OCI-M2 (cell line): ENCODE measurements around the gene MRPL49.
A peak's percentile ranks its signal among the peaks of the same experiment; 100 is the strongest.

Experiments
- DNase-seq: peaks from one replicate; lab custom pipeline; 2025; ENCODE audit not compliant: unreplicated experiment; lab: John Stamatoyannopoulos, UW

MRPL49 gene

GRCh38 chr11:65102142-65103095 lies 19.7 kb upstream of the MRPL49 start:
- DNase-seq, result no peak

GRCh38 chr11:65103476-65103875 lies 18.6 kb upstream of the MRPL49 start:
- DNase-seq, result no peak

GRCh38 chr11:65104628-65105027 lies 17.5 kb upstream of the MRPL49 start:
- no peak for DNase-seq

GRCh38 chr11:65107078-65107477 lies 15.0 kb upstream of the MRPL49 start:
- no peak for DNase-seq

GRCh38 chr11:65107751-65108468 lies 14.2 kb upstream of the MRPL49 start:
- DNase-seq, result no peak

GRCh38 chr11:65108469-65109123 lies 13.5 kb upstream of the MRPL49 start:
- DNase-seq, result no peak

- no peak for DNase-seq
Measured at GRCh38 chr11:65109231-65110198, 12.6 kb upstream of the MRPL49 start.

- DNase-seq, result peak; percentile 52
Measured at GRCh38 chr11:65110354-65110861, 11.7 kb upstream of the MRPL49 start.

- DNase-seq, result no peak
Measured at GRCh38 chr11:65111159-65111743, 10.9 kb upstream of the MRPL49 start.

GRCh38 chr11:65111744-65112545 lies 10.2 kb upstream of the MRPL49 start, which contains the start of gene TM7SF2:
TM7SF2 (plus strand) TSS chr11:65111872; CDS start chr11:65112016, 144 bp downstream.
- DNase-seq, result no peak

GRCh38 chr11:65112546-65113360 lies 9.4 kb upstream of the MRPL49 start:
- DNase-seq, result no peak

- no peak for DNase-seq
Measured at GRCh38 chr11:65113361-65113756, 8.8 kb upstream of the MRPL49 start.

- DNase-seq, result no peak
Measured at GRCh38 chr11:65113839-65114238, 8.3 kb upstream of the MRPL49 start.

GRCh38 chr11:65114538-65115171 lies 7.5 kb upstream of the MRPL49 start:
- DNase-seq, result no peak

- no peak for DNase-seq
Measured at GRCh38 chr11:65115361-65116082, 6.6 kb upstream of the MRPL49 start.

GRCh38 chr11:65116370-65117205 lies 5.5 kb upstream of the MRPL49 start:
- no peak for DNase-seq
